OCI-LY3 (cell line): Measurements from ENCODE around the gene OR2T35.

Experiments used
- H2AFZ ChIP-seq: fragments of 200-600, 300-600 bp; shearing (Covaris generic); 2 replicates; pipeline ENCODE4 v1.6.0; 2014; ENCODE audit warnings: antibody characterized with exemption, low read depth, low read length
- H3K27ac ChIP-seq: fragments of 200-600, 300-600 bp; sonication (generic); 2 replicates; pipeline ENCODE4 v1.5.1; 2014; ENCODE audit warnings: mild to moderate bottlenecking, low read length, moderate library complexity, mixed read lengths
- H3K27me3 ChIP-seq: fragments of 200-600, 300-600 bp; sonication (generic); 2 replicates; pipeline ENCODE4 v1.6.1; 2014; ENCODE audit warnings: low read depth, low read length, mixed read lengths
- H3K36me3 ChIP-seq: fragments of 200-600, 300-600 bp; sonication (generic); replicated peaks from 2 replicates; pipeline ENCODE3; 2014; ENCODE audit warnings: low read depth, low read length, mixed read lengths
- H3K4me1 ChIP-seq: fragments of 300-600, 200-600 bp; sonication (generic); 2 replicates; pipeline ENCODE4 v1.6.1; 2014; ENCODE audit warnings: low read length, mixed read lengths
- H3K4me2 ChIP-seq: fragments of 200-600, 300-600 bp; sonication (generic); 2 replicates; pipeline ENCODE4 v1.6.1; 2014; ENCODE audit warnings: low read length, mixed read lengths
- H3K4me3 ChIP-seq: fragments of 300-600, 200-600 bp; sonication (generic); 2 replicates; pipeline ENCODE4 v1.5.1; 2014; ENCODE audit warnings: antibody characterized with exemption, mild to moderate bottlenecking, low read length, moderate library complexity
- H3K79me2 ChIP-seq: fragments of 300-600, 200-600 bp; shearing (Covaris generic); 2 replicates; pipeline ENCODE4 v1.6.1; 2014; ENCODE audit warnings: mild to moderate bottlenecking, low read length, mixed read lengths
- H3K9ac ChIP-seq: fragments of 300-600, 200-600 bp; shearing (Covaris generic); 2 replicates; pipeline ENCODE4 v1.6.0; 2014; ENCODE audit warnings: mild to moderate bottlenecking, low read length, moderate library complexity
- H3K9me3 ChIP-seq: fragments of 200-600, 300-600 bp; shearing (Covaris generic); 2 replicates; pipeline ENCODE4 v1.6.1; 2014; ENCODE audit warnings: low read length, mixed read lengths; ENCODE audit not compliant: insufficient read depth
- H4K20me1 ChIP-seq: fragments of 200-600, 300-600 bp; sonication (generic); 2 replicates; pipeline ENCODE4 v1.6.1; 2016; ENCODE audit warnings: low read length, mixed read lengths; ENCODE audit not compliant: insufficient read depth
- EZH2phosphoT487 ChIP-seq: fragments of 200-600 bp; shearing (Covaris generic); IDR thresholded peaks from 2 replicates; pipeline ENCODE4 v1.6.1; 2018; ENCODE audit warnings: antibody characterized with exemption, mixed run types, low read depth
- TF ChIP-seq, protein P1 (sequence below): fragments of 200-600, 300-600 bp; sonication (generic); IDR thresholded peaks from 2 replicates; pipeline ENCODE4 v1.5.1; 2014; ENCODE audit warnings: antibody characterized with exemption, low read length, low read depth

OR2T35 gene

DNA sequence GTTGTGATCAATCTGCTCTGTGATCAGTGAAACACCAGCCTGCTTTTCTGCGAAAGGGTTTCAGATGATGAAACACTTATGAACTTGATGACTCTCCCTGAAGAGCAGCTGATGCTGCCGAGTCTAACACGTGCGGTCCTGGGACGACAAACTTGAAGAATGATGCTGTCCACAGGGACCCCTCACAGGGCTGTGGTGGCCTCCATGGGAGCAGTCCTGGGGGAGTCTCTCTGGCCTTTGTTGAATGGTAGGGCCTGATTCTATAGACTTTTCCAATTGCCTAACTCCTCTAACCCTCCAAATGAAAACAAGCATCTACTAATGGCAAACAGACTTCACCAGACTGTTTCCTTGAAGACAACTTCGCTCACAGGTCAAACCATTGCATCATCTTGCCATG lies 47.5 kb downstream of the OR2T35 start, which contains the start of gene OR2T10:
OR2T10 (minus strand) TSS at position 112 of the 400 bp plus-strand sequence. CDS start 3,932 bp downstream, outside the sequence.
- no peak within 1 kb of the TSS for H2AFZ ChIP-seq
- H3K4me2 ChIP-seq = no peak within 1 kb of the TSS
- no peaks in the 10 kb centered on the region for H3K4me1 ChIP-seq
- H3K27ac ChIP-seq = no peak within 1 kb of the TSS
- H3K27me3 ChIP-seq = no peaks in the 10 kb centered on the region
- no peaks in the 10 kb centered on the region for H4K20me1 ChIP-seq
- H3K9ac ChIP-seq = no peak within 1 kb of the TSS
- no peaks in the 10 kb centered on the region for H3K9me3 ChIP-seq
- H3K36me3 ChIP-seq = no peaks in the 10 kb centered on the region
- no peak for TF ChIP-seq EZH2phosphoT487
- TF ChIP-seq, protein P1, sequence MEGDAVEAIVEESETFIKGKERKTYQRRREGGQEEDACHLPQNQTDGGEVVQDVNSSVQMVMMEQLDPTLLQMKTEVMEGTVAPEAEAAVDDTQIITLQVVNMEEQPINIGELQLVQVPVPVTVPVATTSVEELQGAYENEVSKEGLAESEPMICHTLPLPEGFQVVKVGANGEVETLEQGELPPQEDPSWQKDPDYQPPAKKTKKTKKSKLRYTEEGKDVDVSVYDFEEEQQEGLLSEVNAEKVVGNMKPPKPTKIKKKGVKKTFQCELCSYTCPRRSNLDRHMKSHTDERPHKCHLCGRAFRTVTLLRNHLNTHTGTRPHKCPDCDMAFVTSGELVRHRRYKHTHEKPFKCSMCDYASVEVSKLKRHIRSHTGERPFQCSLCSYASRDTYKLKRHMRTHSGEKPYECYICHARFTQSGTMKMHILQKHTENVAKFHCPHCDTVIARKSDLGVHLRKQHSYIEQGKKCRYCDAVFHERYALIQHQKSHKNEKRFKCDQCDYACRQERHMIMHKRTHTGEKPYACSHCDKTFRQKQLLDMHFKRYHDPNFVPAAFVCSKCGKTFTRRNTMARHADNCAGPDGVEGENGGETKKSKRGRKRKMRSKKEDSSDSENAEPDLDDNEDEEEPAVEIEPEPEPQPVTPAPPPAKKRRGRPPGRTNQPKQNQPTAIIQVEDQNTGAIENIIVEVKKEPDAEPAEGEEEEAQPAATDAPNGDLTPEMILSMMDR = no peak
- no peaks in the 10 kb centered on the region for H3K79me2 ChIP-seq
- no peak within 1 kb of the TSS for H3K4me3 ChIP-seq

DNA sequence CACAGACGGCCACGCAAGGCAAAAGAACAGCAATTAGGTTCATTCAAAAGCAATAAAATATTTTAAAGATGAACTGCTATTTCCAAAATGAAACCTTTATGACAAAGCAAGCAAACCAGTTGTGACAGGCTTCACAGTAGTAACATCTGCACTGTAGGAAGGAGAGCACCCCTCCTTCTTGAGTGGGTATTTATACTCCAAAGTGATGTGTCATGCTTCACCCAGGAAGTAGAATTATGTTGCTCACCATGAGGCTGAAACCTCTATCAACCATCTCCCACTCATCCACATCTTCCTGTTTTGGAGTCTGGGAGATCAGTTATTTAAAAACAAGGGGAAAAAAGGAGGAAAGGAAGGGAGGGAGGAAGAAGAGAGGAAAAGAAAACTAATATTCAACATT lies 48.5 kb downstream of the OR2T35 start:
- H4K20me1 ChIP-seq = no peaks in the 10 kb centered on the region
- no peak for TF ChIP-seq EZH2phosphoT487
- TF ChIP-seq, protein P1 = no peak
- no peaks in the 10 kb centered on the region for H3K9me3 ChIP-seq
- no peaks in the 10 kb centered on the region for H3K36me3 ChIP-seq
- no peak overlapping the region for H3K27ac ChIP-seq
- no peaks in the 10 kb centered on the region for H3K79me2 ChIP-seq
- no peaks in the 10 kb centered on the region for H3K27me3 ChIP-seq
- H3K9ac ChIP-seq = no peak overlapping the region
- H3K4me3 ChIP-seq = no peak overlapping the region
- no peak overlapping the region for H2AFZ ChIP-seq
- no peaks in the 10 kb centered on the region for H3K4me1 ChIP-seq
- H3K4me2 ChIP-seq = no peak overlapping the region

DNA sequence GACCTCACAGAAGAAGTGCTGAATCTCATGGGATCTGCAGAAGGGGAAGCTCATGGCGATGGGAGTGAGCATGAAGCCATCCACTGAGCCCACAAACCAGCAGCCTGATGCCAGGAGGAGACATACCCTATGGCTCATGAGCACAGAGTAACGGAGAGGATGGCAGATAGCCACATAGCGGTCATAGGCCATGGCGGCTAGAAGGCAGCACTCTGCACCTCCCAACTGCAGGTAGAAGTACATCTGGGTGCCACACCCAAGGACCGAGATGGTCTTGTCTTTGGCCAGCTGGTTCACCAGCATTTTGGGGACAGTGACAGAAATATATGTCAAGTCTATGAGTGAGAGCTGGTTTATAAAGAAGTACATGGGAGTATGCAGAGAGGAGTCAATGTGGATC lies 51.9 kb downstream of the OR2T35 start:
- Histone ChIP-seq H3K27ac (no peak overlapping the region), H3K9me3 (no peaks in the 10 kb centered on the region), H3K4me1 (no peaks in the 10 kb centered on the region), H3K4me2 (no peak overlapping the region), H4K20me1 (no peaks in the 10 kb centered on the region), H3K4me3 (no peak overlapping the region), H2AFZ (no peak overlapping the region), H3K27me3 (no peaks in the 10 kb centered on the region), H3K79me2 (no peaks in the 10 kb centered on the region), H3K36me3 (no peaks in the 10 kb centered on the region), H3K9ac (no peak overlapping the region)
- TF ChIP-seq, protein P1 = no peak
- TF ChIP-seq EZH2phosphoT487 = no peak

DNA sequence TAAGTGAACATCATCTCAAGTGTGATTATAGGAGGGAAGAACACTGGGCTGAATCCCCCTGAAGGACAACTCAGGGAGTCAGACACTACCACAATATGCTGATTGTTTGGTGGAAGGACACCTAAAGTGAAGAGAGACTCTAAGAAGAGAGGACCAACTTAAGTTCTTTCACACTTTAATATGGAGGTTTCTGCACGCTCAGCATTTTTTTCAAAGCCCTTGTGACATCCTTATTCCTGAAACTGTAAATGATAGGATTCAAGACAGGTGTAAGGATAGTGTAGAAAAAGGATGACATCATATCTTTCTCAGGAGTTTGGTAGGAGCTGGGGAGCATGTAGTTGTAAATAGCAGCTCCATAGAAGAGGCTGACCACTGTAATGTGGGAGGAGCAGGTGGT lies 52.4 kb downstream of the OR2T35 start:
- Histone ChIP-seq H3K9ac (no peak overlapping the region), H2AFZ (no peak overlapping the region), H3K4me1 (no peaks in the 10 kb centered on the region), H3K36me3 (no peaks in the 10 kb centered on the region), H3K9me3 (no peaks in the 10 kb centered on the region), H3K27me3 (no peaks in the 10 kb centered on the region), H3K4me3 (no peak overlapping the region), H3K79me2 (no peaks in the 10 kb centered on the region), H3K27ac (no peak overlapping the region), H4K20me1 (no peaks in the 10 kb centered on the region), H3K4me2 (no peak overlapping the region)
- no peak for TF ChIP-seq EZH2phosphoT487
- TF ChIP-seq, protein P1 = no peak
